NK-92 (cell line): ENCODE measurements around the gene WDR26.
"Not testable (repeated sequence)": the region's sequence is repeated elsewhere in the genome, so short reads cannot be mapped to it uniquely, and the experiment has no call there.

Experiments used
- DNase-seq: peaks from one replicate; lab custom pipeline; 2025; ENCODE audit not compliant: unreplicated experiment; lab: John Stamatoyannopoulos, UW

WDR26 gene

GRCh38 chr1:224433701-224434672 is 610 bp downstream of the WDR26 start:
- DNase-seq: no peak

GRCh38 chr1:224433041-224433691 is 1.4 kb downstream of the WDR26 start:
- DNase-seq: no peak

GRCh38 chr1:224432672-224433040 is 1.9 kb downstream of the WDR26 start:
- DNase-seq: no peak

- no peak for DNase-seq
These were observed 2.5 kb downstream of the WDR26 start for GRCh38 chr1:224432146-224432545.

GRCh38 chr1:224431726-224432125 is 2.9 kb downstream of the WDR26 start:
- DNase-seq: no peak

GRCh38 chr1:224430511-224431113 is 4.0 kb downstream of the WDR26 start:
- DNase-seq: no peak

GRCh38 chr1:224429616-224430326 is 4.8 kb downstream of the WDR26 start:
- DNase-seq: no peak

GRCh38 chr1:224428713-224429112 is 5.9 kb downstream of the WDR26 start:
- DNase-seq: not testable (repeated sequence)

- no peak for DNase-seq
These were observed 7.3 kb downstream of the WDR26 start for GRCh38 chr1:224427346-224427745.

GRCh38 chr1:224426869-224427268 is 7.7 kb downstream of the WDR26 start:
- not testable (repeated sequence) for DNase-seq

GRCh38 chr1:224425279-224425884 is 9.2 kb downstream of the WDR26 start:
- DNase-seq: no peak

- no peak for DNase-seq
These were observed 14.5 kb downstream of the WDR26 start for GRCh38 chr1:224420106-224420505.

- DNase-seq: no peak
These were observed 22.8 kb downstream of the WDR26 start for GRCh38 chr1:224411766-224412165.

- DNase-seq: no peak
These were observed 26.4 kb downstream of the WDR26 start for GRCh38 chr1:224408294-224408590.

GRCh38 chr1:224407571-224408293 is 26.9 kb downstream of the WDR26 start:
- DNase-seq: no peak

GRCh38 chr1:224406216-224406615 is 28.4 kb downstream of the WDR26 start:
- DNase-seq: no peak

- no peak for DNase-seq
These were observed 29.0 kb downstream of the WDR26 start for GRCh38 chr1:224405604-224405970.

GRCh38 chr1:224404916-224405603 is 29.5 kb downstream of the WDR26 start:
- no peak for DNase-seq

GRCh38 chr1:224402472-224403036 is 32.0 kb downstream of the WDR26 start:
- no peak for DNase-seq
